ENCODE measurements around the gene RUNX1. TPM values are rescaled to one million over a fixed set of nuclear protein-coding genes. Genes with fewer than 3 reads are reported as not detected.

Gene RUNX1
- total RNA-seq, 1 donor from 2014 or later: 23.9 TPM

DNA sequence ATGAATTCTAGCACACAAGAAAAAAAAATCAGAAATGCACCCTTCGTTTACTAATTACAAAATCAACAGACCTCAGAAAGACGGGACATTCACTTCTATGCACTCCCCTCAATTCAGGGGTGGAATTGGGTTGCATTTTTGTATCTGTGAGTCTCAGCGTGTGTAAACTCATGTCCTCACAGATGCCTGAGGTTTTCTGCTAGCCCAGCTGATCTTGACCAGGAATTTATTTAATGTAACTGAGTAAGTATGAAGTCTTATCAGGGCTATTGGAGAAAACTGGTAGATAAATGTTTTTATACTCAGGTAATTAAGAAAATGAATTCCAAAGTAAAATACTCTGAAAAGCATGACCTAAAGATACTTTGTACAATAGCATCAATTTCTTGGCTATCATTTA lies 167.7 kb downstream of the RUNX1 start:
- TF ChIP-seq, protein P1, sequence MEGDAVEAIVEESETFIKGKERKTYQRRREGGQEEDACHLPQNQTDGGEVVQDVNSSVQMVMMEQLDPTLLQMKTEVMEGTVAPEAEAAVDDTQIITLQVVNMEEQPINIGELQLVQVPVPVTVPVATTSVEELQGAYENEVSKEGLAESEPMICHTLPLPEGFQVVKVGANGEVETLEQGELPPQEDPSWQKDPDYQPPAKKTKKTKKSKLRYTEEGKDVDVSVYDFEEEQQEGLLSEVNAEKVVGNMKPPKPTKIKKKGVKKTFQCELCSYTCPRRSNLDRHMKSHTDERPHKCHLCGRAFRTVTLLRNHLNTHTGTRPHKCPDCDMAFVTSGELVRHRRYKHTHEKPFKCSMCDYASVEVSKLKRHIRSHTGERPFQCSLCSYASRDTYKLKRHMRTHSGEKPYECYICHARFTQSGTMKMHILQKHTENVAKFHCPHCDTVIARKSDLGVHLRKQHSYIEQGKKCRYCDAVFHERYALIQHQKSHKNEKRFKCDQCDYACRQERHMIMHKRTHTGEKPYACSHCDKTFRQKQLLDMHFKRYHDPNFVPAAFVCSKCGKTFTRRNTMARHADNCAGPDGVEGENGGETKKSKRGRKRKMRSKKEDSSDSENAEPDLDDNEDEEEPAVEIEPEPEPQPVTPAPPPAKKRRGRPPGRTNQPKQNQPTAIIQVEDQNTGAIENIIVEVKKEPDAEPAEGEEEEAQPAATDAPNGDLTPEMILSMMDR (IDR thresholded peaks at IDR 0.05): no peak
- H3K4me1 Mint-ChIP-seq (ENCODE audit: unreplicated experiment): peaks cover 69% of the 10 kb centered on the region
- H3K9me3 Mint-ChIP-seq (ENCODE audit: unreplicated experiment): no peaks in the 10 kb centered on the region
- peaks cover 18% of the 10 kb centered on the region for H3K36me3 Mint-ChIP-seq (ENCODE audit: unreplicated experiment)
- peak overlapping the region; percentile 61 for H3K4me3 Mint-ChIP-seq (ENCODE audit: unreplicated experiment)
- H3K27ac Mint-ChIP-seq (ENCODE audit: unreplicated experiment): peak overlapping the region; percentile 98
- no peak for DNase-seq (ENCODE audit: extremely low spot score, unreplicated experiment)
- H3K27me3 Mint-ChIP-seq (ENCODE audit: unreplicated experiment): no peaks in the 10 kb centered on the region

DNA sequence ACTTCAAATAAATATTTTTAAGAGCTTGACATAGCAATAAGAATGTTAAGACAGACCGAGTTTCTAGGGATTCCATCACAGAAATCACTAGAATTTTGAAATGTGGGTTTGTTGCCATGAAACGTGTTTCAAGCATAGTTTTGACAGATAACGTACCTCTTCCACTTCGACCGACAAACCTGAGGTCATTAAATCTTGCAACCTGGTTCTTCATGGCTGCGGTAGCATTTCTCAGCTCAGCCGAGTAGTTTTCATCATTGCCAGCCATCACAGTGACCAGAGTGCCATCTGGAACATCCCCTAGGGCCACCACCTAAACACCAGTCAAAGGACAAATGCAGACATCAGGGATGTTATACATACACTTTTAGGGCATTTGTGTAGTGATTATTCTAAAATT lies 168.7 kb downstream of the RUNX1 start:
- no peaks in the 10 kb centered on the region for H3K27me3 Mint-ChIP-seq (ENCODE audit: unreplicated experiment)
- no peaks in the 10 kb centered on the region for H3K9me3 Mint-ChIP-seq (ENCODE audit: unreplicated experiment)
- TF ChIP-seq, protein P1 (IDR thresholded peaks at IDR 0.05): no peak
- peaks cover 18% of the 10 kb centered on the region for H3K36me3 Mint-ChIP-seq (ENCODE audit: unreplicated experiment)
- H3K27ac Mint-ChIP-seq (ENCODE audit: unreplicated experiment): peak overlapping the region; percentile 73
- DNase-seq (ENCODE audit: extremely low spot score, unreplicated experiment): no peak
- peaks cover 79% of the 10 kb centered on the region for H3K4me1 Mint-ChIP-seq (ENCODE audit: unreplicated experiment)
- no peak overlapping the region for H3K4me3 Mint-ChIP-seq (ENCODE audit: unreplicated experiment)

DNA sequence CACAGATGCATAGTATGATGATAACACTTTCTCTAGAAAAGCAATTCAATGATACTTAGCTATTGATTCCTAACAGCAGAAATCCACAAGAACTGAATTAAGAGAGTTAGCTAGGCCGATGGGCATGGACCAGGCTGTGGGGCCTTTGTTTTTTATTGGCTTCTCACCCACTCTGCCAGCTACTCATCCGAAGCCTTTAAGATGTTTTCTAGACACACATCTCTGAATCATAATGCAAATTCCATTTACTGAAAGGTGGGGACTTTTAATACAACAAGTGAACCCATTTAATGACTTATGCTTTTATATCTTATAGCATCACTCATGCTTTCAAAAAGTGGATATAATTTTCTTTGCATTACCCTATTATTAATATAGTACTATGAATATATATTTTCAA lies 170.2 kb downstream of the RUNX1 start:
- no peak overlapping the region for H3K4me3 Mint-ChIP-seq (ENCODE audit: unreplicated experiment)
- no peaks in the 10 kb centered on the region for H3K9me3 Mint-ChIP-seq (ENCODE audit: unreplicated experiment)
- TF ChIP-seq, protein P1 (IDR thresholded peaks at IDR 0.05): no peak
- no peaks in the 10 kb centered on the region for H3K27me3 Mint-ChIP-seq (ENCODE audit: unreplicated experiment)
- peaks cover 79% of the 10 kb centered on the region for H3K4me1 Mint-ChIP-seq (ENCODE audit: unreplicated experiment)
- no peak overlapping the region for H3K27ac Mint-ChIP-seq (ENCODE audit: unreplicated experiment)
- DNase-seq (ENCODE audit: extremely low spot score, unreplicated experiment): no peak
- H3K36me3 Mint-ChIP-seq (ENCODE audit: unreplicated experiment): peaks cover 19% of the 10 kb centered on the region

DNA sequence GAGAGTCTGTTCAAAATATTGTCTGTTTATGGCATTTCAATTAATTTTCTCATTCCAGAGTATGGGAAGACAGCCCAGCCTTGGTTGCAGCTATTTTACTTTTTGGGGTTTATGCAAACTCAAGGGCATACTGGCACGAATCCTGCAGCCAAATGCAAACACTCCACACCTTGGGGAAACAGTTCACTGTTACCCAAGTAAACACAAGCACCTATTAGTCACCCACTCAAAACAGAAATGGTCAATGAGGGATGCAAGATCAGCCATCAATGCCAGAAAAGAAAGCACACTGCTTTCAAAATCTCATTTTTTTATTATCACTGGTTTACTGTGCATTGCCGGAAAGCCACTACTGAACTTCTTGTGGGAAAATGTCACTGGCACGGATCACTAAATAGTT lies 170.6 kb downstream of the RUNX1 start:
- H3K4me1 Mint-ChIP-seq (ENCODE audit: unreplicated experiment): peaks cover 76% of the 10 kb centered on the region
- no peaks in the 10 kb centered on the region for H3K27me3 Mint-ChIP-seq (ENCODE audit: unreplicated experiment)
- DNase-seq (ENCODE audit: extremely low spot score, unreplicated experiment): no peak
- TF ChIP-seq, protein P1 (IDR thresholded peaks at IDR 0.05): no peak
- H3K9me3 Mint-ChIP-seq (ENCODE audit: unreplicated experiment): no peaks in the 10 kb centered on the region
- no peak overlapping the region for H3K4me3 Mint-ChIP-seq (ENCODE audit: unreplicated experiment)
- peaks cover 19% of the 10 kb centered on the region for H3K36me3 Mint-ChIP-seq (ENCODE audit: unreplicated experiment)
- H3K27ac Mint-ChIP-seq (ENCODE audit: unreplicated experiment): peak overlapping the region; percentile 2

DNA sequence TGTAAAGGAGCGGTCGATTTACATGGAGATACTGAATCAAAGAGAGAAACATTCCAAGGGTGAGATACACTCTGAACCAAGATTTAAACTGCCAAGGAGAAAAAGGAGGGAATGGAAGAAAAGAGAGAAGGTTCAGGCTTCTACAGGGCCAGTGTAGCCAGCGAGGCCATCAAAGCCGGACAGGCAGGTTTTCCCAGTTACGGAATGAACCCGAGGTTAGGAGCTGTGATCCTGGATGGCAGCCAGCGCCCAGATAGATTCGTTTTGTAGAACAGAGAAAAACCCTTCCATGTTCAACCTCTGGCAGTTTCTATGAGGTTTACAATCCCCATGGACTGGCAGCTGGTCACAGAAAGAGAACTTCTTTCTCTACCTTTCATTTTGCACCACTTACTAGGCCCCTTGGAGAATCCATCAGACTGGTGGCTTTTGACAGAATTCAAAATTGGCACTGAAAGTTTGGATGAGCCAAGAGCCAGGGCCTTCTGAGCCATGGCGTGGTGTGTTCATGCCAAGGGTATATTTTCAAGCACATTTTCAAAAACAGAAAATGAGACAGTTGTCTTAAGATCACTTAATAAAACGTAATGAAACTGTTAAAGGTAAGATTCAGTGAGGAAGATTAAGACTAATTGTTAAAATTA lies 171.5 kb downstream of the RUNX1 start:
- peaks cover 67% of the 10 kb centered on the region for H3K4me1 Mint-ChIP-seq (ENCODE audit: unreplicated experiment)
- H3K27me3 Mint-ChIP-seq (ENCODE audit: unreplicated experiment): no peaks in the 10 kb centered on the region
- peak overlapping the region; percentile 48 for H3K27ac Mint-ChIP-seq (ENCODE audit: unreplicated experiment)
- H3K9me3 Mint-ChIP-seq (ENCODE audit: unreplicated experiment): no peaks in the 10 kb centered on the region
- no peak overlapping the region for H3K4me3 Mint-ChIP-seq (ENCODE audit: unreplicated experiment)
- TF ChIP-seq, protein P1 (IDR thresholded peaks at IDR 0.05): no peak
- H3K36me3 Mint-ChIP-seq (ENCODE audit: unreplicated experiment): peaks cover 25% of the 10 kb centered on the region
- no peak for DNase-seq (ENCODE audit: extremely low spot score, unreplicated experiment)

All from osteocyte (in vitro differentiated cells).